ENCODE results near the gene CCDC89.
"Not testable (repeated sequence)": the region's sequence is repeated elsewhere in the genome, so short reads cannot be mapped to it uniquely, and the experiment has no call there.

The CCDC89 gene

GRCh38 chr11:85654343-85654742, 31.7 kb downstream of the CCDC89 start:
- not testable (repeated sequence) for DNase-seq (ENCODE audit: low spot score)

- no peak for DNase-seq (ENCODE audit: low spot score)
Observed at GRCh38 chr11:85652786-85653447, 33.1 kb downstream of the CCDC89 start.

GRCh38 chr11:85651118-85651517, 34.9 kb downstream of the CCDC89 start:
- DNase-seq (ENCODE audit: low spot score): no peak

GRCh38 chr11:85647604-85648299, 38.2 kb downstream of the CCDC89 start, which contains the start of gene TMEM126A:
Gene TMEM126A (plus strand): TSS chr11:85647967. CDS start chr11:85650256, 2,289 bp downstream.
- DNase-seq (ENCODE audit: low spot score): peak; percentile 91

DNA sequence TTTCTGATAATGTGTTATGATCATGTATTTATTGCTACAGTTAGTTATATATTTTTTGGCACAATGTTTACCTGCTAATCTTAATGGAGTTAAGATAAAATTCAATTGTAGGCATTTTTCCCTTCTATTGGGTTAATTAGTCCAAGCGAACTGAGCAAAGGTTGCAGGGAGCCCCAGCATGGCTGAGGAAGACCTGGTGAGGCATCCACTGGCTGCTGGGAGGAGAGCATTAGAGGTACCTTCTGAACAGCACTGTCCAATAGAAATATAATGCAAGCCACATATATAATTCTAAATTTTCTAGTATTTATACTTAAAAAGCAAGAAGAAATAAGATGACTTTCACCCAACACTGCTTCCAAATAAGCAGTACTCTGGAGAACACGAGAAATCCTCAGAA, 38.9 kb downstream of the CCDC89 start:
- DNase-seq (ENCODE audit: low spot score): no peak

DNA sequence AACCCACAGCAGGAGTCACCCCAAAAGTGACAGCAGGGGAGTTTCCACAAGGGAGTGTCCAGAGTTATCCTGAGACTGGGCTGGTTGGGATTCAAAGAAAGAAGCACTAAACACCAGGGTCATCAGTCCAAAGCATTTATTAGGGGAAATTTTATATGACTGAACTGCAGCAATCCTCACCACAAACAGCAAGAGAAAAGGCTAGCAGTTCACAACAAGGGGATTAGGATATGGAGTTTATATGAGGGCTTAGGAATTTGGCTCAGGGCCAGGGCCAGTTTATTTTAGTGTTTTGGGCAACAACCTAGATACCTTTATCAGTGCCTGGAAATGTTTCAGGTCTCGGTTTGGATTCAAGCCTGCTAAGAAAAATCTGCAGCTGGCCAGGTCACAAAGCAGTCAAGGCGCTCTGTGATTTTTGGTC, 42.8 kb downstream of the CCDC89 start:
- DNase-seq (ENCODE audit: low spot score): no peak

GRCh38 chr11:85634747-85635146, 51.2 kb downstream of the CCDC89 start:
- DNase-seq (ENCODE audit: low spot score): no peak

Data from SK-N-DZ (cell line).